Gastroesophageal sphincter (tissue), 4 donors: ENCODE measurements around the gene PAM. TPM values are rescaled to one million over a fixed set of nuclear protein-coding genes. Genes with fewer than 3 reads are reported as not detected.

Experiments
- ATAC-seq: fragments of 150-250 bp; one replicate; pipeline ENCODE4 v1.9.1; 2016; ENCODE audit warnings: mild to moderate bottlenecking, moderate library complexity
- H3K27ac ChIP-seq, 4 donors: fragments of 200-600 bp; sonication (generic) in 3 of 4; 1 replicate in 3 of 4; 2 replicates in 1 of 4; pipeline ENCODE4 v1.5.1; 2016 to 2019
- H3K27me3 ChIP-seq: fragments of 200-600 bp; sonication (generic); one replicate; pipeline ENCODE4 v1.5.1; 2019
- H3K36me3 ChIP-seq, 2 donors: fragments of 200-600 bp; sonication (generic); one replicate each; pipeline ENCODE4 v1.5.1; 2019; ENCODE audit warnings: control low read depth in 1 of 2
- H3K4me1 ChIP-seq, 3 donors: fragments of 200-600 bp; sonication (generic); 1 replicate in 2 of 3; 2 replicates in 1 of 3; pipeline ENCODE4 v1.5.1; 2016 to 2019; ENCODE audit warnings: control low read depth in 2 of 3
- H3K4me3 ChIP-seq, 2 donors: fragments of 200-600 bp; sonication (generic); one replicate each; pipeline ENCODE4 v1.5.1; 2019; ENCODE audit warnings: mild to moderate bottlenecking in 1 of 2, moderate library complexity in 1 of 2
- H3K9me3 ChIP-seq, 3 donors: fragments of 200-600 bp; sonication (generic); one replicate each; pipeline ENCODE4 v1.5.1; 2017 to 2019; ENCODE audit warnings: control low read depth in 2 of 3
- EP300 ChIP-seq: sonication (generic); formaldehyde crosslinking; IDR thresholded peaks from one replicate; pipeline ENCODE4 v1.6.1; 2017; ENCODE audit warnings: antibody characterized with exemption, mild to moderate bottlenecking
- POLR2A ChIP-seq, 2 donors: fragments of 450-650 bp; IDR thresholded peaks; one replicate each; pipeline ENCODE4 v1.6.1; 2017; ENCODE audit warnings: antibody characterized with exemption in 2 of 2, mild to moderate bottlenecking in 2 of 2, moderate library complexity in 1 of 2
- POLR2AphosphoS5 ChIP-seq: sonication (generic); formaldehyde crosslinking; IDR thresholded peaks from one replicate; pipeline ENCODE4 v1.6.1; 2017; ENCODE audit warnings: antibody characterized with exemption
- WGBS, 2 donors: methylation state at CpG; one replicate each; pipeline ENCODE4 v1.1.5; 2018; ENCODE audit warnings: low coverage in 1 of 2; 5-methylcytosine and 5-hydroxymethylcytosine counted together
- total RNA-seq, 4 donors: library from RNA; depleted of rRNA; stranded (reverse); fragments of >200 nt; gene quantifications; one replicate each; pipeline ENCODE4 v1.1.0, GENCODE V29; 2016
- TF ChIP-seq, protein P1 (sequence below), 4 experiments: fragments of 200-600 bp in 2 of 4; fragments of 450-650 bp in 2 of 4; sonication (generic) in 1 of 4; IDR thresholded peaks; one replicate each; pipeline ENCODE4 v1.5.1; 2017 to 2019; ENCODE audit warnings: antibody characterized with exemption in 4 of 4, mild to moderate bottlenecking in 2 of 4, moderate library complexity in 2 of 4

Gene PAM
- total RNA-seq, 4 donors from 2014 or later = 247 to 404 (median 311) TPM

DNA sequence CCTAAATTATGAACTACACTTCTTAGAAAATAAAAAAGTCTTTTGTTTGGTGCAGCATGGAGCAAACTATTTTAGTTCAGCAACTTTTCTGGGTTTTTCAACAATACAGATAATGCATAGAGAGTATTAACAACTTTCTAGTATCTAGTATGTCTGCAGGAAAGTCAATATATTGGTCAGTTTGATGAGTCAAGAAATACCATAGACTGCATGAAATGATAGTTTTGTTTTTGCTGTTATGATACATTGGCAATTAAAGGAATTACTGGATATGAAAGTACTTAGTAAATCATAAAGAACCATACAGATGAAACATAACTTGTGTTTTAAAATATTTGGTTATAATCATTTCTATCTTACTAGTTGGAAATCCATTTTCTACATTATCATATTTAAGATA, 191.3 kb downstream of the PAM start:
- ATAC-seq = no peak
- H3K36me3 ChIP-seq = peaks cover 0 to 24% of the 10 kb centered on the region in 2 donors
- no peak for TF ChIP-seq POLR2A (IDR thresholded peaks at IDR 0.05)
- TF ChIP-seq, protein P1, sequence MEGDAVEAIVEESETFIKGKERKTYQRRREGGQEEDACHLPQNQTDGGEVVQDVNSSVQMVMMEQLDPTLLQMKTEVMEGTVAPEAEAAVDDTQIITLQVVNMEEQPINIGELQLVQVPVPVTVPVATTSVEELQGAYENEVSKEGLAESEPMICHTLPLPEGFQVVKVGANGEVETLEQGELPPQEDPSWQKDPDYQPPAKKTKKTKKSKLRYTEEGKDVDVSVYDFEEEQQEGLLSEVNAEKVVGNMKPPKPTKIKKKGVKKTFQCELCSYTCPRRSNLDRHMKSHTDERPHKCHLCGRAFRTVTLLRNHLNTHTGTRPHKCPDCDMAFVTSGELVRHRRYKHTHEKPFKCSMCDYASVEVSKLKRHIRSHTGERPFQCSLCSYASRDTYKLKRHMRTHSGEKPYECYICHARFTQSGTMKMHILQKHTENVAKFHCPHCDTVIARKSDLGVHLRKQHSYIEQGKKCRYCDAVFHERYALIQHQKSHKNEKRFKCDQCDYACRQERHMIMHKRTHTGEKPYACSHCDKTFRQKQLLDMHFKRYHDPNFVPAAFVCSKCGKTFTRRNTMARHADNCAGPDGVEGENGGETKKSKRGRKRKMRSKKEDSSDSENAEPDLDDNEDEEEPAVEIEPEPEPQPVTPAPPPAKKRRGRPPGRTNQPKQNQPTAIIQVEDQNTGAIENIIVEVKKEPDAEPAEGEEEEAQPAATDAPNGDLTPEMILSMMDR (IDR thresholded peaks at IDR 0.05) = no peak
- TF ChIP-seq EP300 = no peak
- TF ChIP-seq POLR2AphosphoS5 = no peak
- no peak overlapping the region for H3K27ac ChIP-seq
- no peak overlapping the region for H3K4me3 ChIP-seq
- no peaks in the 10 kb centered on the region for H3K4me1 ChIP-seq
- no peaks in the 10 kb centered on the region for H3K9me3 ChIP-seq
- H3K27me3 ChIP-seq = no peaks in the 10 kb centered on the region

DNA sequence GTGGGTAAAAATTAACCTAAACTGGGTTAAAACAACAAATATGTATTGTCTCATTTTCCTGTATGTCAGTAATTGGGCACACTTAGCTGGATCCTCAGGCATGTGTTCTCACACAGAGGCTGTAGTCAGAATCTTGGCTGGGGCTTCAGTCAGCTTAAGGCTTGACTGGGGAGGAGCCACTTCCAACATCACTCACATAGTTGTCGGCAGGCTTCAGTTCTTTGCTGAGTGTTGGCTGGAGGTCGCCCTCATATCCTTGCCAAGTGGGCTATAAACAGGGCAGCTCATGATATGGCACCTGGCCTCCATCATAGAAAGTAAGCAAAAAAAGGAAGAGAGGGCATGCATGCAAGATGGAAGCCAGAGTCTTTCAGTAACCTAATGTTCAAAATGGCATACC, 191.9 kb downstream of the PAM start:
- TF ChIP-seq EP300 = no peak
- TF ChIP-seq POLR2A (IDR thresholded peaks at IDR 0.05) = no peak
- no peak for TF ChIP-seq POLR2AphosphoS5
- TF ChIP-seq, protein P1 (IDR thresholded peaks at IDR 0.05) = no peak
- no peak for ATAC-seq
- Histone ChIP-seq H3K36me3 (peaks cover 0 to 29% of the 10 kb centered on the region in 2 donors), H3K9me3 (no peaks in the 10 kb centered on the region), H3K4me3 (no peak overlapping the region), H3K4me1 (no peaks in the 10 kb centered on the region), H3K27me3 (no peaks in the 10 kb centered on the region), H3K27ac (no peak overlapping the region)
- WGBS, 2 donors = 50% methylated on average over 2 of the region's 2 CpGs; no CpG with 5 or more reads in 1 of the 2 donors

DNA sequence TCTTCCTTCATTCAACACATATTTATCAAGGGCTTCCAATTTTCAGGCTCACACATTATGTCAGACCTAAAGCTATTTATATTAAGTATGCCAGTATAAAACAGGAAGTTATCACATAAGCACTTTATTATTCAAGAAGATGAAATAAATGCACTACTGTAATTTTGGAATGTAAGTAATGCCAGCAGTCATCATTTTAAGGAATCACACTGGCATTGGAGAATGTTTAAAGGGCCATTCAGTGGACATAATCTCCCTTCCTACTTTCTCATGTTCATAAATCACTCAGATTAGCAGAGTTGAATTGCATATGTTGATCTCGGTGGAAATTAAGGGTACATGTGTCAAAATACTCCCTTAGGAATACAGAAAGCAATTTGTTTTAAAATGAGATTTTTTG, 200.4 kb downstream of the PAM start:
- Histone ChIP-seq H3K27ac (no peak overlapping the region), H3K36me3 (peaks cover 0 to 34% of the 10 kb centered on the region in 2 donors), H3K9me3 (no peaks in the 10 kb centered on the region), H3K4me1 (peaks cover 0 to 15% (median 0%) of the 10 kb centered on the region in 3 donors), H3K27me3 (no peaks in the 10 kb centered on the region), H3K4me3 (no peak overlapping the region)
- WGBS, 2 donors = 30 to 56% methylated on average over 1 of the region's 1 CpG
- TF ChIP-seq EP300 (no peak), POLR2A (IDR thresholded peaks at IDR 0.05) (no peak)
- ATAC-seq = no peak

DNA sequence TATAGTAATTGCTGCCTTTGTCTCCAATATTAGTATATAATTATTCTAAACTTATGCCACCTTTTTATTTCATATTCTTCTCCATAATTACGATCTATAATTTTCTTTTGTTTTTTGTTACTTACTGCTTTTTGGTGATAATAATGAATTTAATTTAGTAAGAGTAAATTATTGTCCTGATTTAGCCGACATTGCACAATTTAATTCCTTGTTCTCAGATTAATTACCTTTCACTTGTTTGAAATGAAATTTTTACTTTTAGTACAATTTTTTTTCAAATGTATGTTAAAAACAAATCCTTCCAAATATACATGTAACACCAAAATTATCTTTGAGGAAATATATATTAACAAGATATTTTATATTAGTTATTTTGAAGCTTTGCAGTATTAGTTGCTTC, 201.5 kb downstream of the PAM start:
- TF ChIP-seq POLR2AphosphoS5 (no peak), EP300 (no peak), POLR2A (IDR thresholded peaks at IDR 0.05) (no peak)
- TF ChIP-seq, protein P1 (IDR thresholded peaks at IDR 0.05) = no peak
- H3K4me3 ChIP-seq = no peak overlapping the region
- peaks cover 0 to 23% of the 10 kb centered on the region in 2 donors for H3K36me3 ChIP-seq
- H3K27me3 ChIP-seq = no peaks in the 10 kb centered on the region
- no peaks in the 10 kb centered on the region for H3K9me3 ChIP-seq
- peaks cover 0 to 21% (median 0%) of the 10 kb centered on the region in 3 donors for H3K4me1 ChIP-seq
- WGBS, 2 donors = 100% methylated on average over 2 of the region's 2 CpGs
- no peak overlapping the region for H3K27ac ChIP-seq
- ATAC-seq = no peak

DNA sequence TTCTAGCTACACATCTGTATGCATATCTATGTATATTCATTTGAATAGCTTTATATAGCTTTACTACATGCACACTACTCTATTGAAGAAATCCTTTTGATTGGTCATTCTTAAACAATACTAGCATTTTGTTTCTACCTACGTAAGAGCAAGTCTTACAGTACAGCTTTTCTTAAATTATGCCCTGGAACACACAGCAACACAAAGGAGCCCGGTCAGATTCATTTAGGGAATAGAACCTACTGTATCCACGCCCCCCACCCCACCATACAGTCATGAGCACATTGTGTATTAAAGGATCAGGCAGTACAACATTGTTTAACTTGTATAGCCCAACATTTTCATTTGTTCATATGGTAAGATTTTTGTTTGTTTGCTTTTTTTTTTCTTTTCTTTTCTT, 202.0 kb downstream of the PAM start:
- no peaks in the 10 kb centered on the region for H3K27me3 ChIP-seq
- no peaks in the 10 kb centered on the region for H3K9me3 ChIP-seq
- H3K36me3 ChIP-seq = peaks cover 0 to 18% of the 10 kb centered on the region in 2 donors
- TF ChIP-seq POLR2A (IDR thresholded peaks at IDR 0.05) (no peak), EP300 (no peak), POLR2AphosphoS5 (no peak)
- TF ChIP-seq, protein P1 (IDR thresholded peaks at IDR 0.05) = no peak
- no peak overlapping the region for H3K27ac ChIP-seq
- ATAC-seq = no peak
- peaks cover 0 to 25% (median 0%) of the 10 kb centered on the region in 3 donors for H3K4me1 ChIP-seq
- WGBS, 2 donors = 96 to 98% methylated on average over 3 of the region's 3 CpGs
- no peak overlapping the region for H3K4me3 ChIP-seq
